IMR-90 (cell line): ENCODE data around the gene RHBDD1. TPM values are rescaled to one million over a fixed set of nuclear protein-coding genes. Genes with fewer than 3 reads are reported as not detected.

ENCODE experiments used
- ATAC-seq: fragments of 200-7000 bp; cut with Tn5 transposase; 2 replicates; pipeline ENCODE4 v1.9.1; 2020; ENCODE audit warnings: low read depth, mild to moderate bottlenecking, moderate library complexity
- BruUV-seq: library from RNA; stranded (reverse); fragments of 400-500 nt; replicated peaks from 2 replicates; lab custom pipeline; 2021; lab: Mats Ljungman, UMichigan
- CTCF ChIA-PET: fragments of 300-600 bp; formaldehyde crosslinking; extraction: SDS; loops from one replicate; lab custom pipeline; 2021; ENCODE audit warnings: antibody characterized with exemption; lab: Yijun Ruan, JAX
- POLR2A ChIA-PET: fragments of 300-600 bp; sonication (Branson Sonifier 250); formaldehyde crosslinking; loops from one replicate; lab custom pipeline; 2022; ENCODE audit warnings: antibody characterized with exemption; ENCODE audit not compliant: unreplicated experiment; lab: Charles Lee
- DNase-seq: peaks from one replicate; pipeline ENCODE4 v3.0.0; 2013
- H2AFZ ChIP-seq: replicated peaks from 2 replicates; pipeline ENCODE3; 2013; ENCODE audit warnings: low read length, mild to moderate bottlenecking; ENCODE audit not compliant: poor library complexity
- H2AK5ac ChIP-seq: 2 replicates; pipeline ENCODE4 v1.6.1; 2013; ENCODE audit warnings: low read depth, low read length, inconsistent platforms
- H2AK9ac ChIP-seq: replicated peaks from 2 replicates; pipeline ENCODE3; 2013; ENCODE audit warnings: mild to moderate bottlenecking, low read depth, low read length, moderate library complexity; ENCODE audit not compliant: poor library complexity
- H2BK120ac ChIP-seq: 2 replicates; pipeline ENCODE4 v1.6.1; 2013; ENCODE audit warnings: low read depth, low read length, inconsistent platforms
- H2BK15ac ChIP-seq: 3 replicates; pipeline ENCODE4 v1.6.1; 2013; ENCODE audit warnings: low read depth, low read length, inconsistent platforms
- H2BK20ac ChIP-seq: 2 replicates; pipeline ENCODE4 v1.6.1; 2013; ENCODE audit warnings: low read depth, mild to moderate bottlenecking, inconsistent platforms, low read length, moderate library complexity
- H2BK5ac ChIP-seq: 2 replicates; pipeline ENCODE4 v1.6.1; 2013; ENCODE audit warnings: mild to moderate bottlenecking, low read depth, low read length, inconsistent platforms; ENCODE audit not compliant: poor library complexity, severe bottlenecking
- H3K14ac ChIP-seq: replicated peaks from 2 replicates; pipeline ENCODE4 v1.6.1; 2013; ENCODE audit warnings: low read depth, low read length, inconsistent platforms
- H3K18ac ChIP-seq: 2 replicates; pipeline ENCODE4 v1.6.1; 2013; ENCODE audit warnings: low read depth, low read length, control low read depth
- H3K23ac ChIP-seq: 2 replicates; pipeline ENCODE4 v1.6.1; 2013; ENCODE audit warnings: low read depth, low read length, inconsistent platforms
- H3K27ac ChIP-seq: 2 replicates; pipeline ENCODE4 v1.5.1; 2013; ENCODE audit warnings: mild to moderate bottlenecking, control low read depth, low read length; ENCODE audit not compliant: insufficient read depth
- H3K27me3 ChIP-seq: 2 replicates; pipeline ENCODE4 v1.6.1; 2013; ENCODE audit warnings: low read length; ENCODE audit not compliant: control insufficient read depth, insufficient read depth
- H3K36me3 ChIP-seq: 2 replicates; pipeline ENCODE4 v1.6.1; 2013; ENCODE audit warnings: low read length, mixed read lengths; ENCODE audit not compliant: control insufficient read depth, insufficient read depth
- H3K4ac ChIP-seq: 2 replicates; pipeline ENCODE4 v1.6.1; 2013; ENCODE audit warnings: low read depth, low read length, inconsistent platforms
- H3K4me1 ChIP-seq: 2 replicates; pipeline ENCODE4 v1.6.1; 2013; ENCODE audit warnings: low read length, mixed read lengths; ENCODE audit not compliant: control insufficient read depth, insufficient read depth
- H3K4me2 ChIP-seq: 2 replicates; pipeline ENCODE4 v1.6.1; 2013; ENCODE audit warnings: low read depth, mild to moderate bottlenecking, control low read depth, low read length, moderate library complexity
- H3K4me3 ChIP-seq: 2 replicates; pipeline ENCODE4 v1.5.1; 2013; ENCODE audit warnings: low read depth, mild to moderate bottlenecking, control low read depth, low read length, moderate library complexity; ENCODE audit not compliant: insufficient read depth
- H3K56ac ChIP-seq: 2 replicates; pipeline ENCODE4 v1.6.1; 2013; ENCODE audit warnings: low read length, inconsistent platforms; ENCODE audit not compliant: insufficient read depth; ENCODE audit errors: extremely low read depth
- H3K79me1 ChIP-seq, 2 experiments: 2 replicates each; pipeline ENCODE4 v1.6.1; 2013; ENCODE audit warnings: low read length in 2 of 2, inconsistent platforms in 1 of 2, low read depth in 1 of 2
- H3K9ac ChIP-seq: 2 replicates; pipeline ENCODE4 v1.6.1; 2013; ENCODE audit warnings: low read depth, low read length, control low read depth
- H3K9me1 ChIP-seq: 2 replicates; pipeline ENCODE4 v1.6.1; 2013; ENCODE audit warnings: low read length, inconsistent platforms; ENCODE audit not compliant: insufficient read depth
- H3K9me3 ChIP-seq: 2 replicates; pipeline ENCODE4 v1.6.1; 2013; ENCODE audit warnings: low read length; ENCODE audit not compliant: control insufficient read depth, insufficient read depth
- H4K20me1 ChIP-seq: 2 replicates; pipeline ENCODE4 v1.6.1; 2013; ENCODE audit warnings: low read length, inconsistent platforms; ENCODE audit not compliant: insufficient read depth
- H4K5ac ChIP-seq: 2 replicates; pipeline ENCODE4 v1.6.1; 2013; ENCODE audit warnings: mild to moderate bottlenecking, low read depth, low read length, control low read depth
- H4K8ac ChIP-seq, 2 experiments: 2 replicates each; pipeline ENCODE4 v1.6.1; 2013; ENCODE audit warnings: low read depth in 2 of 2, low read length in 2 of 2, control low read depth in 1 of 2, inconsistent platforms in 1 of 2
- H4K91ac ChIP-seq: 2 replicates; pipeline ENCODE4 v1.6.1; 2013; ENCODE audit warnings: low read depth, low read length, inconsistent platforms; ENCODE audit not compliant: insufficient read depth
- BHLHE40 ChIP-seq: fragments of 150-350 bp; IDR thresholded peaks from 2 replicates; pipeline ENCODE4 v1.6.1; 2016; ENCODE audit warnings: mild to moderate bottlenecking, low read depth, low read length
- CEBPB ChIP-seq: IDR thresholded peaks from 2 replicates; pipeline ENCODE4 v1.6.1; 2012; ENCODE audit warnings: low read depth, low read length, improper control_type of control experiment
- CTCF ChIP-seq: conservative IDR thresholded peaks from 2 replicates; pipeline ENCODE4 v1.5.1; 2012; ENCODE audit warnings: mild to moderate bottlenecking, low read depth, low read length, improper control_type of control experiment
- ELK1 ChIP-seq: fragments of 150-350 bp; IDR thresholded peaks from 2 replicates; pipeline ENCODE4 v1.6.1; 2016; ENCODE audit warnings: low read depth, mild to moderate bottlenecking, low read length, moderate library complexity, borderline replicate concordance
- FOS ChIP-seq: fragments of 150-350 bp; IDR thresholded peaks from 2 replicates; pipeline ENCODE4 v1.6.1; 2016; ENCODE audit warnings: low read depth, low read length
- MAFK ChIP-seq: IDR thresholded peaks from 2 replicates; pipeline ENCODE4 v1.6.1; 2012; ENCODE audit warnings: low read depth, low read length, improper control_type of control experiment
- MAZ ChIP-seq: IDR thresholded peaks from 2 replicates; pipeline ENCODE4 v1.6.1; 2012; ENCODE audit warnings: low read depth, mild to moderate bottlenecking, low read length, improper control_type of control experiment, moderate library complexity, borderline replicate concordance
- MXI1 ChIP-seq: IDR thresholded peaks from 2 replicates; pipeline ENCODE4 v1.6.1; 2012; ENCODE audit warnings: low read depth, mild to moderate bottlenecking, low read length, moderate library complexity, borderline replicate concordance
- NFE2L2 ChIP-seq: fragments of 150-350 bp; IDR thresholded peaks from 2 replicates; pipeline ENCODE4 v1.6.1; 2016; ENCODE audit warnings: low read depth, mild to moderate bottlenecking, low read length
- POLR2A ChIP-seq: IDR thresholded peaks from 2 replicates; pipeline ENCODE4 v1.6.1; 2012; ENCODE audit warnings: mild to moderate bottlenecking, low read depth, low read length
- RCOR1 ChIP-seq: IDR thresholded peaks from 2 replicates; pipeline ENCODE4 v1.6.1; 2012; ENCODE audit warnings: mild to moderate bottlenecking, low read length, improper control_type of control experiment; ENCODE audit not compliant: insufficient replicate concordance
- RFX5 ChIP-seq: IDR thresholded peaks from 2 replicates; pipeline ENCODE4 v1.8.0; 2012; ENCODE audit warnings: low read depth, mild to moderate bottlenecking, low read length, moderate library complexity
- SMC3 ChIP-seq: fragments of 150-350 bp; IDR thresholded peaks from 2 replicates; pipeline ENCODE4 v1.6.1; 2016; ENCODE audit warnings: low read depth, mild to moderate bottlenecking, antibody characterized with exemption, low read length, moderate library complexity
- USF2 ChIP-seq: fragments of 150-350 bp; IDR thresholded peaks from 2 replicates; pipeline ENCODE4 v1.6.1; 2017; ENCODE audit warnings: mild to moderate bottlenecking, antibody characterized with exemption, low read length, low read depth
- WGBS, 2 experiments: methylation state at CpG; one replicate each; pipeline versions ENCODE4 v1.1.5 to v1.1.7; 2013; ENCODE audit warnings: missing lambda C conversion rate in 2 of 2; ENCODE audit not compliant: insufficient read length in 1 of 2; ENCODE audit errors: extremely low coverage in 2 of 2; 5-methylcytosine and 5-hydroxymethylcytosine counted together
- dilution Hi-C: fragments of 300-500 bp; cut with HindIII; formaldehyde crosslinking; loops from one replicate; pipeline ENCODE4 v1.14.3; 2018; ENCODE audit warnings: low sequenced_read_pairs; ENCODE audit not compliant: unreplicated experiment
- in situ Hi-C: fragments of 300-500 bp; cut with MboI; formaldehyde crosslinking; loops from 3 replicates; pipeline ENCODE4 v1.14.3; 2019; ENCODE audit warnings: low sequenced_read_pairs, inconsistent platforms, mixed read lengths
- intact Hi-C: fragments of 100-400 bp; cut with micrococcal nuclease; formaldehyde crosslinking; loops from 2 replicates; pipeline ENCODE4 v1.10.0; 2022
- polyA plus RNA-seq, 3 experiments: library from polyadenylated mRNA; depleted of rRNA; stranded (reverse); fragments of >200 nt; gene quantifications; 2 replicates each; pipeline ENCODE4 v1.2.3, GENCODE V29; 2012; ENCODE audit warnings: low replicate concordance in 1 of 3
- total RNA-seq: library from RNA; depleted of rRNA; stranded (reverse); fragments of >200 nt; gene quantifications from 2 replicates; pipeline ENCODE4 v1.2.3, GENCODE V29; 2012

RHBDD1 gene
- total and polyA plus RNA-seq, 2 of the 4 experiments (the other 2 are of a cell fraction), result 9.7 to 14.0 TPM

- intact Hi-C loops (no loop called here), in situ Hi-C loops (no loop called here), dilution Hi-C loops (no loop called here)
- TF ChIP-seq MXI1, result no peak
- TF ChIP-seq BHLHE40, result no peak
- no peak for TF ChIP-seq MAZ
- no peak for TF ChIP-seq ELK1
- TF ChIP-seq USF2, result no peak
- TF ChIP-seq MAFK, result no peak
- no peak for TF ChIP-seq SMC3
- no peak for TF ChIP-seq FOS
- no peak for TF ChIP-seq NFE2L2
- TF ChIP-seq POLR2A, result no peak
- TF ChIP-seq RCOR1, result no peak
- TF ChIP-seq RFX5, result no peak
- no peak for TF ChIP-seq CEBPB
- TF ChIP-seq CTCF, result no peak
- Histone ChIP-seq H2BK5ac (no peak overlapping the region), H3K79me1 (peaks cover 0 to 5% of the 10 kb centered on the region in 2 experiments; a peak in 2 of 4 replicates), H2BK15ac (no peak overlapping the region), H3K4me2 (no peak overlapping the region), H4K8ac (no peak overlapping the region), H3K4me1 (peaks cover 9% of the 10 kb centered on the region), H3K9me3 (no peaks in the 10 kb centered on the region), H3K56ac (no peak overlapping the region), H4K91ac (no peak overlapping the region), H2AK9ac (no peak overlapping the region), H3K4me3 (no peak overlapping the region), H3K36me3 (peaks cover 2% of the 10 kb centered on the region; the same call in 1 of the 2 replicates), H3K18ac (no peak overlapping the region), H3K14ac (no peak overlapping the region), H3K27ac (no peak overlapping the region), H4K5ac (no peak overlapping the region), H3K9ac (no peak overlapping the region), H2BK120ac (no peak overlapping the region), H2BK20ac (no peak overlapping the region), H3K23ac (no peak overlapping the region), H2AFZ (no peak overlapping the region), H3K27me3 (no peaks in the 10 kb centered on the region), H2AK5ac (no peak overlapping the region), H3K9me1 (no peaks in the 10 kb centered on the region), H3K4ac (no peak overlapping the region), H4K20me1 (no peaks in the 10 kb centered on the region)
- CTCF ChIA-PET, result no interaction called here
- DNase-seq (no peak), ATAC-seq (no peak)
- WGBS, 2 experiments, result no CpG with 5 or more reads among the region's 10 CpGs
- POLR2A ChIA-PET, result no interaction called here
- no TSS peak for BruUV-seq
Measured at GRCh38 chr2:226973816-226974215, 138.0 kb downstream of the RHBDD1 start.
